ENCODE data around the gene RAP1GAP.
"Not testable (repeated sequence)": the region's sequence is repeated elsewhere in the genome, so short reads cannot be mapped to it uniquely, and the experiment has no call there.

RAP1GAP gene

GRCh38 chr1:21644348-21644747 is 24.8 kb downstream of the RAP1GAP start:
- no peak for DNase-seq (ENCODE audit: low spot score)

- DNase-seq (ENCODE audit: low spot score): no peak
Observed at GRCh38 chr1:21643624-21644023, 25.5 kb downstream of the RAP1GAP start.

- no peak for DNase-seq (ENCODE audit: low spot score)
Observed at GRCh38 chr1:21641967-21642739, 27.0 kb downstream of the RAP1GAP start.

GRCh38 chr1:21641537-21641936 is 27.6 kb downstream of the RAP1GAP start:
- DNase-seq (ENCODE audit: low spot score): no peak

GRCh38 chr1:21641076-21641475 is 28.1 kb downstream of the RAP1GAP start:
- no peak for DNase-seq (ENCODE audit: low spot score)

- DNase-seq (ENCODE audit: low spot score): no peak
Observed at GRCh38 chr1:21640653-21641052, 28.5 kb downstream of the RAP1GAP start.

GRCh38 chr1:21639594-21640041 is 29.5 kb downstream of the RAP1GAP start:
- peak; percentile 44 for DNase-seq (ENCODE audit: low spot score)

- peak; percentile 40 for DNase-seq (ENCODE audit: low spot score)
Observed at GRCh38 chr1:21638531-21639341, 30.4 kb downstream of the RAP1GAP start.

- DNase-seq (ENCODE audit: low spot score): no peak
Observed at GRCh38 chr1:21637514-21637913, 31.6 kb downstream of the RAP1GAP start.

- no peak for DNase-seq (ENCODE audit: low spot score)
Observed at GRCh38 chr1:21636029-21636428, 33.1 kb downstream of the RAP1GAP start.

- peak; percentile 45 for DNase-seq (ENCODE audit: low spot score)
Observed at GRCh38 chr1:21634806-21635535, 34.2 kb downstream of the RAP1GAP start.

GRCh38 chr1:21633992-21634805 is 35.0 kb downstream of the RAP1GAP start:
- DNase-seq (ENCODE audit: low spot score): peak; percentile 28

GRCh38 chr1:21633141-21633755 is 35.9 kb downstream of the RAP1GAP start:
- DNase-seq (ENCODE audit: low spot score): no peak

GRCh38 chr1:21631944-21632887 is 36.9 kb downstream of the RAP1GAP start:
- no peak for DNase-seq (ENCODE audit: low spot score)

- DNase-seq (ENCODE audit: low spot score): not testable (repeated sequence)
Observed at GRCh38 chr1:21631590-21631943, 37.6 kb downstream of the RAP1GAP start.

GRCh38 chr1:21630571-21631343 is 38.4 kb downstream of the RAP1GAP start:
- DNase-seq (ENCODE audit: low spot score): peak; percentile 35

- no peak for DNase-seq (ENCODE audit: low spot score)
Observed at GRCh38 chr1:21629971-21630370, 39.2 kb downstream of the RAP1GAP start.

- no peak for DNase-seq (ENCODE audit: low spot score)
Observed at GRCh38 chr1:21628798-21629393, 40.3 kb downstream of the RAP1GAP start.

GRCh38 chr1:21626921-21627339 is 42.2 kb downstream of the RAP1GAP start:
- no peak for DNase-seq (ENCODE audit: low spot score)

All from iPS-NIHi11 (cell line).